ENCODE results near the gene WDHD1. TPM values are rescaled to one million over a fixed set of nuclear protein-coding genes. Genes with fewer than 3 reads are reported as not detected.

WDHD1 gene
- total RNA-seq, 6 experiments from 2014 or later: 9.8 to 20.3 (median 17.8) TPM

- no peak for TF ChIP-seq CTCF (IDR thresholded peaks at IDR 0.05)
- no peak overlapping the region for H3K27ac Mint-ChIP-seq
- peaks cover 17% of the 10 kb centered on the region for H3K36me3 Mint-ChIP-seq (ENCODE audit: low read depth)
- no peaks in the 10 kb centered on the region for H3K9me3 Mint-ChIP-seq
- H3K4me1 Mint-ChIP-seq (ENCODE audit: low read depth): no peaks in the 10 kb centered on the region
- H3K27me3 Mint-ChIP-seq (ENCODE audit: insufficient read depth): no peaks in the 10 kb centered on the region
- H3K4me3 Mint-ChIP-seq: no peak overlapping the region
- no peak for DNase-seq
These were observed 79.7 kb downstream of the WDHD1 start for GRCh38 chr14:54947230-54947629.

DNA sequence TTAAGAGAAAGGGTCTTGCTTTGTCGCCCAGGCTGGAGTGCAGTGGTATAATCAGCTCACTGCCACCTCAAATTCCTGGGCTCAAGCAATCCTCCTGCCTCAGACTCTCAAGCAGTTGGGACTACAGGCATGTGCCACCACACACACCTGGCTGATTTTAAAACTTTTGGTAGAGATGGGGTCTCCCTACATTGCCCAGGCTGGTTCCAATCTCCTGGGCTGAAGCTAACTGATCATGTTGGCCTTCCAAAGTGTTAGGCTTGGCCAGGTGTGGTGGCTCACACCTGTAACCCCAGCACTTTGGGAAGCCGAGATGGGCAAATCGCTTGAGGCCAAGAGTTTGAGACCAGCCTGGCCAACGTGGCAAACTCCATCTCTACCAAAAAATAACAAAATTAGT lies 80.4 kb downstream of the WDHD1 start:
- DNase-seq: no peak
- TF ChIP-seq CTCF (IDR thresholded peaks at IDR 0.05): no peak
- Mint-ChIP-seq H3K9me3 (no peaks in the 10 kb centered on the region), H3K36me3 (ENCODE audit: low read depth) (peaks cover 17% of the 10 kb centered on the region), H3K4me1 (ENCODE audit: low read depth) (no peaks in the 10 kb centered on the region), H3K27me3 (ENCODE audit: insufficient read depth) (no peaks in the 10 kb centered on the region), H3K4me3 (no peak overlapping the region), H3K27ac (no peak overlapping the region)

GRCh38 chr14:54944737-54945391 lies 82.0 kb downstream of the WDHD1 start:
- no peak overlapping the region for H3K4me3 Mint-ChIP-seq
- no peak overlapping the region for H3K27ac Mint-ChIP-seq

DNA sequence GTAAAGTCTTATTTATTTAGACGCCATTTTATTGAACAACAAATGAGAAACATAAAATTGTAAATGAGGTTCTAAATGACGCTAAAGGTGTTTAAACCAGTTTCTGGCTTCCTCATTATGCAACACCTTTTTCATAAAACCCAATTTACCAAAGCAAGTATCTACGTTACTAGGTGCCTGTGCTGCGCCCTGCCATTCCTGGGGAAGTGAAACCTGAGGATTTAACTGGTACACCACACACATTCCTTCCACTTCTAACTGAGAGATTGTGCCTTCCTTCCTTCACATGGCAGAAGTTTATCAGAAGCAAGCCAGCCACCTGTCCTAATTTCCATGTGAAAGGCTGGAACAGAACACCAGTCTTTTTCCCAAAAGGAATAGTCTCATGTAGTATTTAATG lies 84.0 kb downstream of the WDHD1 start:
- no peak overlapping the region for H3K27ac Mint-ChIP-seq
- no peak for TF ChIP-seq CTCF (IDR thresholded peaks at IDR 0.05)
- H3K4me3 Mint-ChIP-seq: no peak overlapping the region
- no peak for DNase-seq
- H3K36me3 Mint-ChIP-seq (ENCODE audit: low read depth): peaks cover 5% of the 10 kb centered on the region; the same call in 1 of the 2 replicates
- no peaks in the 10 kb centered on the region for H3K9me3 Mint-ChIP-seq
- no peaks in the 10 kb centered on the region for H3K27me3 Mint-ChIP-seq (ENCODE audit: insufficient read depth)
- H3K4me1 Mint-ChIP-seq (ENCODE audit: low read depth): no peaks in the 10 kb centered on the region

More at GRCh38 chr14:54944737-54945391, 82.0 kb downstream of the WDHD1 start:
- Mint-ChIP-seq H3K4me1 (ENCODE audit: low read depth) (no peaks in the 10 kb centered on the region), H3K9me3 (no peaks in the 10 kb centered on the region), H3K36me3 (ENCODE audit: low read depth) (peaks cover 12% of the 10 kb centered on the region), H3K27me3 (ENCODE audit: insufficient read depth) (no peaks in the 10 kb centered on the region)
- no peak for TF ChIP-seq CTCF (IDR thresholded peaks at IDR 0.05)
- DNase-seq: no peak

- no peak for TF ChIP-seq CTCF (IDR thresholded peaks at IDR 0.05)
- no peaks in the 10 kb centered on the region; the same call in 1 of the 2 replicates for H3K36me3 Mint-ChIP-seq (ENCODE audit: low read depth)
- H3K4me1 Mint-ChIP-seq (ENCODE audit: low read depth): peaks cover 7% of the 10 kb centered on the region; the same call in 1 of the 2 replicates
- H3K27ac Mint-ChIP-seq: no peak overlapping the region
- DNase-seq: no peak
- no peaks in the 10 kb centered on the region for H3K9me3 Mint-ChIP-seq
- no peaks in the 10 kb centered on the region for H3K27me3 Mint-ChIP-seq (ENCODE audit: insufficient read depth)
- no peak overlapping the region for H3K4me3 Mint-ChIP-seq
These were observed 90.1 kb downstream of the WDHD1 start for GRCh38 chr14:54936816-54937215.
